Panc1 (cell line): ENCODE results near the gene NOS2.

Experiments used
- POLR2AphosphoS5 ChIP-seq: IDR thresholded peaks from 2 replicates; pipeline ENCODE4 v1.6.1; 2012; ENCODE audit warnings: mild to moderate bottlenecking, low read depth, low read length, moderate library complexity
- SIN3A ChIP-seq: IDR thresholded peaks from 2 replicates; pipeline ENCODE4 v1.6.1; 2012; ENCODE audit warnings: low read depth, mild to moderate bottlenecking, low read length, moderate library complexity, borderline replicate concordance; ENCODE audit not compliant: insufficient read depth
- TCF7L2 ChIP-seq: IDR thresholded peaks from 2 replicates; pipeline ENCODE4 v1.6.1; 2011; ENCODE audit warnings: mild to moderate bottlenecking, low read depth, low read length, inconsistent platforms
- TF ChIP-seq, protein P1 (sequence below), 2 experiments: IDR thresholded peaks; 2 replicates each; pipeline ENCODE4 v1.6.1; 2011 to 2012; ENCODE audit warnings: low read depth in 2 of 2, control low read depth in 1 of 2, low read length in 1 of 2, mild to moderate bottlenecking in 1 of 2, moderate library complexity in 1 of 2; ENCODE audit not compliant: insufficient read depth in 1 of 2
- TF ChIP-seq, protein P2 (sequence below): fragments of 450-650 bp; IDR thresholded peaks from 2 replicates; pipeline ENCODE4 v1.5.1; 2017; ENCODE audit warnings: mild to moderate bottlenecking

DNA sequence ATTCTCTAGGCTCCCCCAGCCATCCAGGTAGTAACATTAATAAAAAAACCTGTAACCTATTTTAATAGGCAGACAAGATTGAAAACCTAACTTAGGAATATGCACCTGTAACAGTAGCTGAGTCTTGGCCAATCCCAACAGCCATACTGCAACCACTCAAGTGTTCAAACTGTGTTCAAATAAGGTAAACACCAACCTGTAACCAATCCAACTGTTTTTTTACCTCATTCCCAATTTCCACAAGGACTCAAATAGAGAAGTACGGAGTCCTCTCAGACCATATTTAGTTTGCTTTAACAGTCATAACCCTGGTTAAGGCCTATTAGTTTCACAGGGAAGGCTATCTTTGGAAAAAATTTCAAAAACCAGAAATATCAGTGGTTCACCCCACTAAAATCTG is 40.4 kb upstream of the NOS2 start:
- TF ChIP-seq, protein P1, sequence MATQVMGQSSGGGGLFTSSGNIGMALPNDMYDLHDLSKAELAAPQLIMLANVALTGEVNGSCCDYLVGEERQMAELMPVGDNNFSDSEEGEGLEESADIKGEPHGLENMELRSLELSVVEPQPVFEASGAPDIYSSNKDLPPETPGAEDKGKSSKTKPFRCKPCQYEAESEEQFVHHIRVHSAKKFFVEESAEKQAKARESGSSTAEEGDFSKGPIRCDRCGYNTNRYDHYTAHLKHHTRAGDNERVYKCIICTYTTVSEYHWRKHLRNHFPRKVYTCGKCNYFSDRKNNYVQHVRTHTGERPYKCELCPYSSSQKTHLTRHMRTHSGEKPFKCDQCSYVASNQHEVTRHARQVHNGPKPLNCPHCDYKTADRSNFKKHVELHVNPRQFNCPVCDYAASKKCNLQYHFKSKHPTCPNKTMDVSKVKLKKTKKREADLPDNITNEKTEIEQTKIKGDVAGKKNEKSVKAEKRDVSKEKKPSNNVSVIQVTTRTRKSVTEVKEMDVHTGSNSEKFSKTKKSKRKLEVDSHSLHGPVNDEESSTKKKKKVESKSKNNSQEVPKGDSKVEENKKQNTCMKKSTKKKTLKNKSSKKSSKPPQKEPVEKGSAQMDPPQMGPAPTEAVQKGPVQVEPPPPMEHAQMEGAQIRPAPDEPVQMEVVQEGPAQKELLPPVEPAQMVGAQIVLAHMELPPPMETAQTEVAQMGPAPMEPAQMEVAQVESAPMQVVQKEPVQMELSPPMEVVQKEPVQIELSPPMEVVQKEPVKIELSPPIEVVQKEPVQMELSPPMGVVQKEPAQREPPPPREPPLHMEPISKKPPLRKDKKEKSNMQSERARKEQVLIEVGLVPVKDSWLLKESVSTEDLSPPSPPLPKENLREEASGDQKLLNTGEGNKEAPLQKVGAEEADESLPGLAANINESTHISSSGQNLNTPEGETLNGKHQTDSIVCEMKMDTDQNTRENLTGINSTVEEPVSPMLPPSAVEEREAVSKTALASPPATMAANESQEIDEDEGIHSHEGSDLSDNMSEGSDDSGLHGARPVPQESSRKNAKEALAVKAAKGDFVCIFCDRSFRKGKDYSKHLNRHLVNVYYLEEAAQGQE (IDR thresholded peaks at IDR 0.05; ENCODE audit: insufficient read depth in 1 of 2, low read depth in 2 of 2, low read length in 1 of 2) = no peak
- no peak for TF ChIP-seq TCF7L2
- TF ChIP-seq, protein P2, sequence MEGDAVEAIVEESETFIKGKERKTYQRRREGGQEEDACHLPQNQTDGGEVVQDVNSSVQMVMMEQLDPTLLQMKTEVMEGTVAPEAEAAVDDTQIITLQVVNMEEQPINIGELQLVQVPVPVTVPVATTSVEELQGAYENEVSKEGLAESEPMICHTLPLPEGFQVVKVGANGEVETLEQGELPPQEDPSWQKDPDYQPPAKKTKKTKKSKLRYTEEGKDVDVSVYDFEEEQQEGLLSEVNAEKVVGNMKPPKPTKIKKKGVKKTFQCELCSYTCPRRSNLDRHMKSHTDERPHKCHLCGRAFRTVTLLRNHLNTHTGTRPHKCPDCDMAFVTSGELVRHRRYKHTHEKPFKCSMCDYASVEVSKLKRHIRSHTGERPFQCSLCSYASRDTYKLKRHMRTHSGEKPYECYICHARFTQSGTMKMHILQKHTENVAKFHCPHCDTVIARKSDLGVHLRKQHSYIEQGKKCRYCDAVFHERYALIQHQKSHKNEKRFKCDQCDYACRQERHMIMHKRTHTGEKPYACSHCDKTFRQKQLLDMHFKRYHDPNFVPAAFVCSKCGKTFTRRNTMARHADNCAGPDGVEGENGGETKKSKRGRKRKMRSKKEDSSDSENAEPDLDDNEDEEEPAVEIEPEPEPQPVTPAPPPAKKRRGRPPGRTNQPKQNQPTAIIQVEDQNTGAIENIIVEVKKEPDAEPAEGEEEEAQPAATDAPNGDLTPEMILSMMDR = no peak
- no peak for TF ChIP-seq POLR2AphosphoS5
- no peak for TF ChIP-seq SIN3A
